SJSA1 (cell line): ENCODE results near the gene MAP4K3. TPM values are rescaled to one million over a fixed set of nuclear protein-coding genes. Genes with fewer than 3 reads are reported as not detected.

Experiments used
- DNase-seq, 2 experiments: peaks; one replicate each; pipeline ENCODE4 v3.0.0-alpha.2; 2015 to 2020; ENCODE audit warnings: low spot score in 2 of 2, low read depth in 1 of 2
- H3K27ac ChIP-seq: fragments of 250-450 bp; sonication (Bioruptor Pico); 2 replicates; pipeline ENCODE4 v1.5.1; 2020; ENCODE audit warnings: mild to moderate bottlenecking, moderate library complexity
- H3K27me3 ChIP-seq: fragments of 250-450 bp; sonication (Bioruptor Pico); replicated peaks from 2 replicates; pipeline ENCODE4 v1.5.1; 2020; ENCODE audit warnings: mild to moderate bottlenecking, moderate library complexity
- H3K36me3 ChIP-seq: fragments of 250-450 bp; sonication (Bioruptor Pico); 2 replicates; pipeline ENCODE4 v1.5.1; 2020; ENCODE audit warnings: mild to moderate bottlenecking
- H3K4me1 ChIP-seq: fragments of 250-450 bp; sonication (Bioruptor Pico); replicated peaks from 2 replicates; pipeline ENCODE4 v1.6.1; 2021; ENCODE audit warnings: mild to moderate bottlenecking
- H3K4me3 ChIP-seq: fragments of 250-450 bp; sonication (Bioruptor Pico); 2 replicates; pipeline ENCODE4 v1.5.1; 2020; ENCODE audit warnings: mild to moderate bottlenecking
- H3K9me3 ChIP-seq: fragments of 250-450 bp; sonication (Bioruptor Pico); replicated peaks from 2 replicates; pipeline ENCODE4 v1.5.1; 2020; ENCODE audit warnings: mild to moderate bottlenecking
- total RNA-seq: library from RNA; depleted of rRNA; stranded (reverse); fragments of >200 nt; shearing (Covaris generic); gene quantifications from 2 replicates; pipeline ENCODE4 v1.2.3, GENCODE V29; 2014; rRNA removed

Gene MAP4K3
- total RNA-seq, 1 experiment from 2014 or later: 49.5 TPM

DNA sequence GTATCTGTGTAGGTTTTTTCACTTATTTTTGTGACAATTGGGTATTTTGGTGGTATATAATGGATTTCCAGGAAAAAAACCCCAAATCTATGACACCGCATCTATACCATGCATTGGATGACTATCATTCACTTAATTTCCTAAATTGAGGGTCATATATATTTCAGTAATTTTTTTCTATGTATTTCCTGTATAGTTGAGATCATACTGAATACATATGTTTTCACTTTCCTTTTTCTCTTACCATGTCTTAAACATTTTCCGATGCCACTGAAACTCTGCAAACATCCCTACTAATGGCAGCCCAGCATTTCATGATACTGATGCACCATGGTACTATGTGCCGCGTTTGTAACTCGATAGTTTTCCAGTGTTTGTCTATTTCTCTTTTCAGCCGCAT, 233.7 kb downstream of the MAP4K3 start:
- Histone ChIP-seq H3K27ac (no peak overlapping the region), H3K4me3 (no peak overlapping the region), H3K36me3 (no peaks in the 10 kb centered on the region), H3K9me3 (no peaks in the 10 kb centered on the region), H3K4me1 (no peaks in the 10 kb centered on the region), H3K27me3 (no peaks in the 10 kb centered on the region)
- DNase-seq: no peak

DNA sequence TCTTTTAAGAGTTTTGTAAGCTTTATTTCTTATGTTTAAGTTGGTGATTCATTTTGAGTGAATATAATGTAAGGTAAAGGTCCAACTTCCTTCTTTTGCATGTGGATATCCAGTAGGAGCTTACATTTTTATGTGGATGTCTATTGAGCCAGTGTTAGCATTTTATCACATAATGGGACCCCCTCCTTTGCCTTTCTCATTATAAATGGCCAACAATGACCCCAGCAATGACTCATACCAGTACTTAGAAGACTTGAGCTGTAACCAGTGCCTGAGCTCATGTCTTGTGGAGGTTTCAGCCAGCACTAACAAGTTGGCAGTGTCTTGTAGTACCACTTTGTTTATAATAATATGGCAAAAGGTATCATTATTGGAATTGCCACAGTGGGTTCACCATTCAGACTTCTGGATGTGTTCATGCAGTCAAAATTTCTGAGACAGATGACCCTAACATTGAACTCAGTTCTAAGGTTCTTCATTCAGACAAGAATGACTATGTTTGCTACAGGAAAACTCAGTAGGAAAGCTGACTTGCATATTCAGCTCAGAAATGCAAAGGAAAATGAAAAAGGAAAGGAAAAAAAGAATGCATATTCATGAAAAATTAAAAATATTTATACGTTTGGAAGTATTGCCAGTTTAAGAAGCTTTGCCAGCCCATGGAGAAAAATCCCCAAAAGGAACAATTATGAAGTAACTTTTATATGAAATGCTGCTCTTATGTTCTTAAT, 234.3 kb downstream of the MAP4K3 start:
- no peaks in the 10 kb centered on the region for H3K36me3 ChIP-seq
- H3K27ac ChIP-seq: no peak overlapping the region
- H3K9me3 ChIP-seq: no peaks in the 10 kb centered on the region
- DNase-seq: no peak
- no peaks in the 10 kb centered on the region for H3K4me1 ChIP-seq
- H3K4me3 ChIP-seq: no peak overlapping the region
- no peaks in the 10 kb centered on the region for H3K27me3 ChIP-seq

Other genes with a start within 250 kb of the MAP4K3 start
- 0.34 and 0.85 TPM in 2 replicates for gene CDKL4, start 193.3 kb downstream of the MAP4K3 start, total RNA-seq
- 0.13 and 0.41 TPM in 2 replicates for gene TMEM178A, start 228.6 kb upstream of the MAP4K3 start, total RNA-seq